SK-N-SH treated with all-trans-retinoic acid at 6 μM for 48 hours (cell line): Measurements from ENCODE around the gene SCAPER.

Experiments used
- CREB5 ChIP-seq: fragments of 250-450 bp; sonication (Bioruptor Pico); IDR thresholded peaks from 2 replicates; pipeline ENCODE4 v1.5.1; 2020; ENCODE audit warnings: low read depth, mild to moderate bottlenecking, moderate library complexity
- CSDC2 ChIP-seq: fragments of 250-450 bp; sonication (Bioruptor Pico); IDR thresholded peaks from 2 replicates; pipeline ENCODE4 v1.5.0; 2020; ENCODE audit warnings: mild to moderate bottlenecking, moderate library complexity
- GLIS3 ChIP-seq: fragments of 250-450 bp; sonication (Bioruptor Pico); IDR thresholded peaks from 2 replicates; pipeline ENCODE4 v1.5.0; 2020; ENCODE audit warnings: mild to moderate bottlenecking, moderate library complexity
- PATZ1 ChIP-seq: fragments of 250-450 bp; sonication (Bioruptor Pico); IDR thresholded peaks from 2 replicates; pipeline ENCODE4 v1.8.0; 2020; ENCODE audit warnings: mild to moderate bottlenecking, moderate library complexity, borderline replicate concordance
- PPARA ChIP-seq: fragments of 250-450 bp; sonication (Bioruptor Pico); IDR thresholded peaks from 2 replicates; pipeline ENCODE4 v1.5.0; 2020; ENCODE audit warnings: mild to moderate bottlenecking, borderline replicate concordance
- RARB ChIP-seq: fragments of 250-450 bp; sonication (Bioruptor Pico); IDR thresholded peaks from 2 replicates; pipeline ENCODE4 v1.8.0; 2021; ENCODE audit warnings: mild to moderate bottlenecking, moderate library complexity
- SNAI2 ChIP-seq: fragments of 250-450 bp; sonication (Bioruptor Pico); IDR thresholded peaks from 2 replicates; pipeline ENCODE4 v1.5.0; 2020; ENCODE audit warnings: mild to moderate bottlenecking, moderate library complexity
- TCF4 ChIP-seq: fragments of 250-450 bp; sonication (Bioruptor Pico); IDR thresholded peaks from 2 replicates; pipeline ENCODE4 v1.8.0; 2021; ENCODE audit warnings: mild to moderate bottlenecking, moderate library complexity, borderline replicate concordance
- TSHZ2 ChIP-seq: fragments of 250-450 bp; sonication (Bioruptor Pico); IDR thresholded peaks from 2 replicates; pipeline ENCODE4 v1.5.0; 2020; ENCODE audit warnings: mild to moderate bottlenecking, moderate library complexity
- ZFP30 ChIP-seq: fragments of 450-650 bp; formaldehyde crosslinking; IDR thresholded peaks from 2 replicates; pipeline ENCODE4 v1.5.0; 2022; ENCODE audit warnings: mild to moderate bottlenecking, moderate library complexity
- ZNF8 ChIP-seq: fragments of 450-650 bp; formaldehyde crosslinking; IDR thresholded peaks from 2 replicates; pipeline ENCODE4 v1.5.0; 2020; ENCODE audit warnings: mild to moderate bottlenecking, moderate library complexity

GRCh38 chr15:76868740-76869139 is 36.4 kb downstream of the SCAPER start:
- no peak for TF ChIP-seq CSDC2 (CRISPR knock-in tag)
- no peak for TF ChIP-seq ZFP30 (CRISPR knock-in tag)
- TF ChIP-seq SNAI2 (CRISPR knock-in tag) = no peak
- TF ChIP-seq CREB5 (CRISPR knock-in tag) = no peak
- no peak for TF ChIP-seq TSHZ2
- no peak for TF ChIP-seq PATZ1 (CRISPR knock-in tag)
- no peak for TF ChIP-seq GLIS3 (CRISPR knock-in tag)
- TF ChIP-seq ZNF8 = no peak
- TF ChIP-seq PPARA (CRISPR knock-in tag) = no peak
- no peak for TF ChIP-seq RARB (CRISPR knock-in tag)
- no peak for TF ChIP-seq TCF4 (CRISPR knock-in tag)
